Measurements from ENCODE around the gene TOM1L1.

TOM1L1 gene

GRCh38 chr17:55005520-55005919 lies 104.9 kb downstream of the TOM1L1 start:
- H3K79me2 ChIP-seq (ENCODE audit: control insufficient read depth, low read length) = no peaks in the 10 kb centered on the region
- no peaks in the 10 kb centered on the region for H3K9me3 ChIP-seq (ENCODE audit: control insufficient read depth, insufficient read depth, low read length)
- H3K4me1 ChIP-seq (ENCODE audit: control insufficient read depth, low read length) = no peaks in the 10 kb centered on the region
- H3K27ac ChIP-seq (ENCODE audit: low read depth, low read length) = no peak overlapping the region
- H3K9me2 ChIP-seq (replicated peaks; ENCODE audit: control insufficient read depth, low read length) = no peaks in the 10 kb centered on the region
- no peak overlapping the region for H3K4me3 ChIP-seq (ENCODE audit: low read length)
- TF ChIP-seq CTCF (IDR thresholded peaks at IDR 0.05; ENCODE audit: low read depth, low read length, poor library complexity, severe bottlenecking) (peak; percentile 65), EZH2phosphoT487 (IDR thresholded peaks at IDR 0.05; ENCODE audit: borderline replicate concordance, low read length) (no peak)
- no peaks in the 10 kb centered on the region for H4K20me1 ChIP-seq (ENCODE audit: control insufficient read depth, insufficient read depth, low read depth, low read length)
- H3F3A ChIP-seq (ENCODE audit: control insufficient read depth, insufficient read depth) = no peaks in the 10 kb centered on the region
- no peak overlapping the region for H3K4me2 ChIP-seq (ENCODE audit: low read length)
- H3K36me3 ChIP-seq (ENCODE audit: control insufficient read depth, low read length) = no peaks in the 10 kb centered on the region
- no peaks in the 10 kb centered on the region for H3K27me3 ChIP-seq (ENCODE audit: control insufficient read depth, low read length)

Data from DOHH2 (cell line).